HEK293T (cell line): ENCODE results near the gene PRKAG2.
"Not testable (repeated sequence)": the region's sequence is repeated elsewhere in the genome, so short reads cannot be mapped to it uniquely, and the experiment has no call there.

Experiments used
- CTCF ChIA-PET: fragments of 350-600 bp; formaldehyde crosslinking; extraction: SDS; loops from one replicate; lab custom pipeline; 2021; ENCODE audit warnings: antibody characterized with exemption, inconsistent platforms; lab: Yijun Ruan, JAX
- POLR2A ChIA-PET: fragments of 350-600 bp; formaldehyde crosslinking; extraction: SDS; loops from one replicate; lab custom pipeline; 2020; ENCODE audit warnings: antibody characterized with exemption, inconsistent platforms; lab: Yijun Ruan, JAX
- DNase-seq: peaks from one replicate; pipeline ENCODE4 v3.0.0; 2012; ENCODE audit warnings: mixed read lengths; ENCODE audit errors: extremely low spot score
- ARNT ChIP-seq: fragments of 450-650 bp; IDR thresholded peaks from 2 replicates; pipeline ENCODE4 v1.6.1; 2017; ENCODE audit warnings: mild to moderate bottlenecking
- BHLHE40 ChIP-seq: fragments of 450-650 bp; IDR thresholded peaks from 2 replicates; pipeline ENCODE4 v1.6.1; 2016; ENCODE audit warnings: mild to moderate bottlenecking, moderate library complexity, borderline replicate concordance
- CTBP1 ChIP-seq: fragments of 450-650 bp; IDR thresholded peaks from 2 replicates; pipeline ENCODE4 v1.6.1; 2016; ENCODE audit warnings: borderline replicate concordance
- ELF4 ChIP-seq: fragments of 450-650 bp; IDR thresholded peaks from 2 replicates; pipeline ENCODE4 v1.6.1; 2017; ENCODE audit warnings: antibody characterized with exemption
- FOXA1 ChIP-seq: fragments of 450-650 bp; IDR thresholded peaks from 2 replicates; pipeline ENCODE4 v1.6.1; 2016; ENCODE audit warnings: mild to moderate bottlenecking
- FOXK2 ChIP-seq: fragments of 450-650 bp; IDR thresholded peaks from 2 replicates; pipeline ENCODE4 v1.6.1; 2016; ENCODE audit warnings: mild to moderate bottlenecking
- FOXM1 ChIP-seq: fragments of 450-650 bp; IDR thresholded peaks from 2 replicates; pipeline ENCODE4 v1.6.1; 2017; ENCODE audit warnings: mild to moderate bottlenecking, borderline replicate concordance
- HDGF ChIP-seq: fragments of 450-650 bp; IDR thresholded peaks from 2 replicates; pipeline ENCODE4 v1.6.1; 2017; ENCODE audit warnings: antibody characterized with exemption, borderline replicate concordance
- L3MBTL2 ChIP-seq: fragments of 450-650 bp; conservative IDR thresholded peaks from 2 replicates; pipeline ENCODE4 v1.6.1; 2016; ENCODE audit warnings: mild to moderate bottlenecking
- LEF1 ChIP-seq: fragments of 450-650 bp; IDR thresholded peaks from 2 replicates; pipeline ENCODE4 v1.6.1; 2017; ENCODE audit warnings: mild to moderate bottlenecking, borderline replicate concordance
- NFRKB ChIP-seq: fragments of 450-650 bp; IDR thresholded peaks from 2 replicates; pipeline ENCODE4 v1.6.1; 2016; ENCODE audit warnings: mild to moderate bottlenecking, moderate library complexity
- SP1 ChIP-seq: fragments of 450-650 bp; IDR thresholded peaks from 2 replicates; pipeline ENCODE4 v1.6.1; 2017
- SUZ12 ChIP-seq: fragments of 450-650 bp; IDR thresholded peaks from 2 replicates; pipeline ENCODE4 v1.6.1; 2016; ENCODE audit warnings: mild to moderate bottlenecking
- TARDBP ChIP-seq: fragments of 450-650 bp; IDR thresholded peaks from 2 replicates; pipeline ENCODE4 v1.6.1; 2016
- ZNF384 ChIP-seq: fragments of 450-650 bp; IDR thresholded peaks from 2 replicates; pipeline ENCODE4 v1.6.1; 2016
- TF ChIP-seq, protein P1 (sequence below): fragments of 450-650 bp; IDR thresholded peaks from 2 replicates; pipeline ENCODE4 v1.6.1; 2016

The PRKAG2 gene

DNA sequence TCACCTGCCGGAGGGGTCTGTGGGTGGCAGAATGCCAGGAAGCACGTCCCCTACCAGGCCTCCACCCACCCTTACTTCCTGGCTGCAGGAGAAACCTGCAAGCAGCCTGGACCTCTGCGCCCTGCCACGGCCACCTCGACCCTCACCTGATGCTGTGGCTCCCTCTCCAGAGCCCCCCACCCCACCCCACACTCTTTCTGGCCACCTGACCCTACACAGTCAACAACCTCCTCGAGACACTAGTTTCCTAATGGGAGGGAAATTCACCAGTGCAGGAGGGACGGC lies 91.3 kb downstream of the PRKAG2 start:
- CTCF ChIA-PET: interaction anchor here (0.5 kb wide), 1 partner anchor 213 kb away, joined by 3 read pairs; no protein-coding TSS in a partner anchor
- POLR2A ChIA-PET: interaction anchor here (1.2 kb wide), 1 partner anchor 68 kb away, joined by 3 read pairs; no protein-coding TSS in a partner anchor
- TF ChIP-seq BHLHE40 (no peak), ZNF384 (no peak), TARDBP (no peak), FOXK2 (no peak), HDGF (no peak), ELF4 (no peak), SP1 (no peak), FOXM1 (no peak), SUZ12 (no peak), ARNT (no peak), CTBP1 (no peak), LEF1 (no peak)
- TF ChIP-seq, protein P1, sequence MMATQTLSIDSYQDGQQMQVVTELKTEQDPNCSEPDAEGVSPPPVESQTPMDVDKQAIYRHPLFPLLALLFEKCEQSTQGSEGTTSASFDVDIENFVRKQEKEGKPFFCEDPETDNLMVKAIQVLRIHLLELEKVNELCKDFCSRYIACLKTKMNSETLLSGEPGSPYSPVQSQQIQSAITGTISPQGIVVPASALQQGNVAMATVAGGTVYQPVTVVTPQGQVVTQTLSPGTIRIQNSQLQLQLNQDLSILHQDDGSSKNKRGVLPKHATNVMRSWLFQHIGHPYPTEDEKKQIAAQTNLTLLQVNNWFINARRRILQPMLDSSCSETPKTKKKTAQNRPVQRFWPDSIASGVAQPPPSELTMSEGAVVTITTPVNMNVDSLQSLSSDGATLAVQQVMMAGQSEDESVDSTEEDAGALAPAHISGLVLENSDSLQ: no peak
- DNase-seq: no peak

DNA sequence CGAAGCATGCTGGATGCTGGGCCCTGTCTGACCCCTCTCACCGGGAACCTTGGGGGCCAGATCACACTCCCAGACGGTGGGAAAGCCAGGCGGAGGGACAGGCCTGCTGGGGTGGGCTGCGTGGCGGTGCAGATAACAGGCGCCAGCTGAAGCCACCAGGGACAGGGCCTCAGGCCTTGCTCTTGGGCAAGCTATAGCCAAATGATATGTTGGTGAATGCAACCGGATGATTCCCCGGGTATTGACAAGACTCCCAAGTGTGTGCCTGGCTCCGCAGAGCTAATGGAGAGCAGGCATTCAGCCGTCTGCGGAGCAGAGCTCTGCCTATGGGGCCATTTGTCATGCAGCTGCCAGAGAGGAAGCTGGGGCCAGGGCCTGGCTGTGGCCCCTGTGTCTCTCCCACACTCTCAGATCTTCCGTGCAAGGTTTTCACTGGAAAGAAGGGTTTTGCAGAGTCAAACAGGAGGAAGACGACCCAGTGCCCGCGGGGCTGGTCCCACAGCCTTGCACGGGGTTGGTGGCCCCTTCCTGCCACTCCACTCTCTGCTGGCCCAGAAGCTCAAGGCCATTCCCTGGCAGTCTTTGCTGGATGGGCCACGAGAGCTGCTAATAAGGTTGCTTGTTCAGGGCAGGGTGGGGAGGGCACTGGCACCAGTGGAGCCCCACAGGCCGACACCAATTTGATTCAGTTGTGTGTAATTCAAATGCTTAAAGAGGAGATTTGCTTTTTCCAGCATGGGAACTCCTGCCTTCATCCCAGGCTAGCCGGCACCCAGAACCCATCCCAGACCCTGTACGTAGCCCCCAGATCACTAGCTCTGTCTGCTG lies 91.8 kb downstream of the PRKAG2 start:
- TF ChIP-seq ELF4: no peak
- no peak for TF ChIP-seq FOXK2
- no peak for TF ChIP-seq FOXA1
- no peak for TF ChIP-seq BHLHE40
- TF ChIP-seq LEF1: no peak
- TF ChIP-seq SUZ12: no peak
- no peak for TF ChIP-seq NFRKB
- TF ChIP-seq, protein P1: no peak
- TF ChIP-seq ARNT: no peak
- TF ChIP-seq TARDBP: no peak
- TF ChIP-seq L3MBTL2: no peak
- ChIA-PET POLR2A (interaction anchor here (1.2 kb wide), 1 partner anchor 69 kb away, joined by 3 read pairs; no protein-coding TSS in a partner anchor), CTCF (interaction anchor here (0.5 kb wide), 1 partner anchor 213 kb away, joined by 3 read pairs; no protein-coding TSS in a partner anchor)
- DNase-seq: no peak

DNA sequence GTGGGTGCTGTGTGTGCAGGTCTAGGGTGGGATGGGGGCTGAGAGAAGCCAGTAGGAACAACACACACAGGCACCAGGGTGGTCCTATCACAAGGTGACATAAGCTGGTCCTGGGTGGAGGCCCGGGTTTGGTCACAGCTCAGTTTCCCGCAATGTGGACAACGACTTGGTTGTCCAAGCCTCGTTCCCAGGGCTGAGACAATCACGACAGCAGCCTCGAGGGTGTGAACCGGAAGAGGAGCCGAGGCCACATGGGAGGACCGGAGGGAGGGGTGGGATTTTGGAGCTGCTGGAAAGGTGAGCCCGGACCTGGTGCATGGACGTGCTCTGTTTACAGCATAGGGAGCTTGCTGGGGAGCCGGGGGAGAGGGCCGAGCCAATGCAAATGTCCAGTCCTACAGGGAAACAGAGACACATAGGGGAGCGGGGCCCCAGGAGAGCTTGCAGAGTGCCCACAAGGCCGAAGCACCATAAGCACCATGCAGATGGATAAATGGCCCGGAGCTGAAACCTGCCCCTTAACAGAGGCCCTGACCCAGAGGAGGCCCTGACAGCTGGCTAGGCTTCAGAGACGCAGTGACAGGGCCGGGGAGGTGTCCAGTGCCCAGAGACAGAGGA lies 92.8 kb downstream of the PRKAG2 start:
- TF ChIP-seq CTBP1: no peak
- no peak for TF ChIP-seq SUZ12
- TF ChIP-seq ARNT: no peak
- no peak for TF ChIP-seq NFRKB
- TF ChIP-seq FOXA1: no peak
- TF ChIP-seq, protein P1: no peak
- TF ChIP-seq ZNF384: no peak
- TF ChIP-seq FOXK2: no peak
- TF ChIP-seq TARDBP: no peak
- TF ChIP-seq BHLHE40: no peak
- TF ChIP-seq L3MBTL2: no peak
- no peak for TF ChIP-seq ELF4
- no peak for TF ChIP-seq LEF1
- no peak for TF ChIP-seq SP1
- no peak for TF ChIP-seq FOXM1
- no peak for TF ChIP-seq HDGF
- POLR2A ChIA-PET: interaction anchor here (1.2 to 1.4 kb wide), 3 partner anchors 70 to 149 kb away, joined by 3 to 5 read pairs (median 3); no protein-coding TSS in a partner anchor
- CTCF ChIA-PET: interaction anchor here (0.7 to 3.1 kb wide), 12 partner anchors 8 to 153 kb away, joined by 3 to 20 read pairs (median 6); no protein-coding TSS in a partner anchor
- no peak for DNase-seq

DNA sequence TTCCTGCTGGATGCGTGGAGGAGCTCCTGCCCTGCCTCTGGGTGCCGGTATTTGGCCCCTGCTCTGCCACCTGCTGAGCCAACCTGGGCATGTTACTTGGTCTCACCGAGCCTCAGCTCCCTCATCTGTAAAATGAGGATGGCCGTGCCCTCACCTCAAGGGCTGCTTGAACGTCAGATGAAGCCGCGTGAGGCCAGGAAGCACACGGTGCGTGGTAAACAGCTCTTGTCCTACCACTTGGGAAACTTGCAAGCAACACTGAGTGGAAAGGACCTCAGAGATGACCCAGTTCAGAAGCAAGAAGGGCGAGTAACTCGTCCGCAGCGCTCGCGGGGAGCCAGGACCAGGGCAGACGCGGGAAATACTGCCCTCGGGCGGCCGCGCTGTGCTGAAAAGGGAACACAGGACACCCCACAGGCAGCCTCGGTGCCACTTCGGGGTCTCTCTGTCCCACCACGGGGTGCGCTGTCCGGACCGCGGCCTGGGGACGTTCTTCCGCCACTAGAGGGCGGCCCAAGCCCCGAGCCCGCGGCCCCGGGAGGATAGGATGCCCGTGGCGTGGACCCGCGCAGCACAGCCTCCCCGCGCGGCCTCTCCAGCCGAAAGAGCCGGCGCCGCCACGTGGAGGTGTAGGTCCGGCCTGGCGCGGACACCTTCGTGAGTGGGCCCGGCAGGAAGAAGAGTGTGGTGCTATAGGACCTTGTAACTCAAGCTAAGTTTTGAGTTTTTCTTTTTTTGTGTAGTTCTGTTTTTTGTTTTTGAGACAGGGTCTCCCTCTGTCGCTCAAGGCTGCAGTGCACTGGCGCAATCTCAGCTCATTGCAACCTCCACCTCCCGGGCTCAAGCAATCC lies 94.1 kb downstream of the PRKAG2 start:
- ChIA-PET CTCF (interaction anchor here (0.6 to 3.1 kb wide), 38 partner anchors 8 to 760 kb away, joined by 3 to 20 read pairs (median 4); partner anchors contain the start of genes GALNT11 and PRKAG2), POLR2A (interaction anchor here (1.2 to 1.4 kb wide), 2 partner anchors 88 to 150 kb away, joined by 3 to 5 read pairs; no protein-coding TSS in a partner anchor)
- no peak for TF ChIP-seq CTBP1
- TF ChIP-seq L3MBTL2: peak; percentile 57
- TF ChIP-seq FOXA1: no peak
- TF ChIP-seq TARDBP: peak; percentile 88
- TF ChIP-seq FOXM1: no peak
- TF ChIP-seq, protein P1: peak; percentile 53; the same call in 1 of the 2 replicates
- peak; percentile 94 for DNase-seq

DNA sequence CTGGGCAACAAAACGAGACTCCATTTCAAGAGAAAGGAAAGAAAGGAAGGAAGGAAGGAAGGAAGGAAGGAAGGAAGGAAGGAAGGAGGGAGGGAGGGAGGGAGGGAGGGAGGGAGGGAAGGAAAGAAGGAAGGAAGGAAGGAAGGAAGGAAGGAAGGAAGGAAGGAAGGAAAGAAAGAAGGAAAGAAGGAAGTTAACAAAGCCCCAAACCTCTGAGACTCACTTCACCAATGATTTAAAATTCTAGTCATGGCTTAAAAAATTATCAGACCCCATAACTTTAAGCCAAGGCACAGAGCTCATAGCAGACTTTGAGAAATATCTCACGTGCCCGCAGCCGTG lies 94.7 kb downstream of the PRKAG2 start:
- POLR2A ChIA-PET: interaction anchor here (0.8 kb wide), 1 partner anchor 95 kb away, joined by 3 read pairs; the partner anchor contains the start of gene PRKAG2
- CTCF ChIA-PET: interaction anchor here (0.6 to 3.1 kb wide), 29 partner anchors 8 to 760 kb away, joined by 3 to 20 read pairs (median 4); partner anchors contain the start of genes GALNT11 and PRKAG2
- not testable (repeated sequence) for DNase-seq
